ENCODE data around the gene TMIGD2. TPM values are rescaled to one million over a fixed set of nuclear protein-coding genes. Genes with fewer than 3 reads are reported as not detected.

TMIGD2 gene
- polyA plus RNA-seq, 1 experiment: not detected

- POLR2A ChIA-PET: interaction anchor here (0.9 kb wide), 1 partner anchor 14 kb away, joined by 4 read pairs; the partner anchor contains the start of gene MPND
- H3K27me3 ChIP-seq (ENCODE audit: control insufficient read depth, insufficient read depth, low read length): no peaks in the 10 kb centered on the region
- DNase-seq (ENCODE audit: low read depth): peak; percentile 59
- no peak for TF ChIP-seq CTCF (IDR thresholded peaks at IDR 0.05; ENCODE audit: insufficient read depth, low read depth, low read length)
- CTCF ChIA-PET: interaction anchor here (0.7 kb wide), 1 partner anchor 47 kb away, joined by 3 read pairs; no protein-coding TSS in a partner anchor
- H3K36me3 ChIP-seq (ENCODE audit: control insufficient read depth, insufficient read depth, low read length): no peaks in the 10 kb centered on the region; the same call in 1 of the 2 replicates
- peak overlapping the region; percentile 63 for H3K4me3 ChIP-seq (ENCODE audit: low read depth, low read length)
These were observed 26.2 kb upstream of the TMIGD2 start for GRCh38 chr19:4328243-4328990.

GRCh38 chr19:4327877-4328242 lies 25.7 kb upstream of the TMIGD2 start:
- no peak for DNase-seq (ENCODE audit: low read depth)
- H3K36me3 ChIP-seq (ENCODE audit: control insufficient read depth, insufficient read depth, low read length): no peaks in the 10 kb centered on the region; the same call in 1 of the 2 replicates
- H3K27me3 ChIP-seq (ENCODE audit: control insufficient read depth, insufficient read depth, low read length): no peaks in the 10 kb centered on the region
- ChIA-PET POLR2A (interaction anchor here (0.9 kb wide), 1 partner anchor 15 kb away, joined by 4 read pairs; the partner anchor contains the start of gene MPND), CTCF (interaction anchor here (0.7 kb wide), 1 partner anchor 46 kb away, joined by 3 read pairs; no protein-coding TSS in a partner anchor)
- peak overlapping the region; percentile 38 for H3K4me3 ChIP-seq (ENCODE audit: low read depth, low read length)
- no peak for TF ChIP-seq CTCF (IDR thresholded peaks at IDR 0.05; ENCODE audit: insufficient read depth, low read depth, low read length)

GRCh38 chr19:4327252-4327876 lies 25.2 kb upstream of the TMIGD2 start:
- H3K4me3 ChIP-seq (ENCODE audit: low read depth, low read length): peak overlapping the region; percentile 38
- no peaks in the 10 kb centered on the region for H3K27me3 ChIP-seq (ENCODE audit: control insufficient read depth, insufficient read depth, low read length)
- POLR2A ChIA-PET: interaction anchor here (0.9 kb wide), 1 partner anchor 16 kb away, joined by 4 read pairs; the partner anchor contains the start of gene MPND
- CTCF ChIA-PET: no interaction called here
- H3K36me3 ChIP-seq (ENCODE audit: control insufficient read depth, insufficient read depth, low read length): no peaks in the 10 kb centered on the region; the same call in 1 of the 2 replicates
- TF ChIP-seq CTCF (IDR thresholded peaks at IDR 0.05; ENCODE audit: insufficient read depth, low read depth, low read length): no peak
- no peak for DNase-seq (ENCODE audit: low read depth)

GRCh38 chr19:4326837-4327251 lies 24.7 kb upstream of the TMIGD2 start:
- CTCF ChIA-PET: no interaction called here
- POLR2A ChIA-PET: no interaction called here
- no peak for TF ChIP-seq CTCF (IDR thresholded peaks at IDR 0.05; ENCODE audit: insufficient read depth, low read depth, low read length)
- DNase-seq (ENCODE audit: low read depth): no peak
- H3K36me3 ChIP-seq (ENCODE audit: control insufficient read depth, insufficient read depth, low read length): no peaks in the 10 kb centered on the region; the same call in 1 of the 2 replicates
- H3K4me3 ChIP-seq (ENCODE audit: low read depth, low read length): 0 out of 2 replicates have a peak overlapping the region, but pooled peaks have one; percentile 1
- no peaks in the 10 kb centered on the region for H3K27me3 ChIP-seq (ENCODE audit: control insufficient read depth, insufficient read depth, low read length)

GRCh38 chr19:4326215-4326836 lies 24.1 kb upstream of the TMIGD2 start:
- no peak for DNase-seq (ENCODE audit: low read depth)

More at GRCh38 chr19:4326215-4326836, 24.1 kb upstream of the TMIGD2 start:
- TF ChIP-seq CTCF (IDR thresholded peaks at IDR 0.05; ENCODE audit: insufficient read depth, low read depth, low read length): no peak
- CTCF ChIA-PET: no interaction called here
- no peaks in the 10 kb centered on the region for H3K27me3 ChIP-seq (ENCODE audit: control insufficient read depth, insufficient read depth, low read length)
- POLR2A ChIA-PET: no interaction called here
- H3K4me3 ChIP-seq (ENCODE audit: low read depth, low read length): no peak overlapping the region
- H3K36me3 ChIP-seq (ENCODE audit: control insufficient read depth, insufficient read depth, low read length): no peaks in the 10 kb centered on the region; the same call in 1 of the 2 replicates
